K562 (cell line): Measurements from ENCODE around the gene SLC5A5. TPM values are rescaled to one million over a fixed set of nuclear protein-coding genes. Genes with fewer than 3 reads are reported as not detected.
A peak's percentile ranks its signal among the peaks of the same experiment; 100 is the strongest.

Source experiments
- BHLHE40 ChIP-seq: IDR thresholded peaks from 2 replicates; pipeline ENCODE4 v1.6.1; 2011; ENCODE audit warnings: low read length, improper control_type of control experiment
- DIDO1 ChIP-seq: fragments of 450-650 bp; IDR thresholded peaks from 2 replicates; pipeline ENCODE4 v1.6.1; 2016; ENCODE audit warnings: low read depth, missing biosample characterization, missing genetic modification characterization
- EWSR1 ChIP-seq: fragments of 450-650 bp; IDR thresholded peaks from 2 replicates; pipeline ENCODE4 v1.6.1; 2018; ENCODE audit warnings: borderline replicate concordance, mild to moderate bottlenecking, low read depth, moderate library complexity; ENCODE audit not compliant: partially characterized antibody
- FUS ChIP-seq: fragments of 200-400 bp; formaldehyde crosslinking; optimal IDR thresholded peaks from 2 replicates; pipeline ENCODE3; 2017; ENCODE audit warnings: low read depth, low read length
- HDGF ChIP-seq: fragments of 450-650 bp; IDR thresholded peaks from 2 replicates; pipeline ENCODE4 v1.6.1; 2016
- KDM1A ChIP-seq, 2 experiments: fragments of 450-650 bp; IDR thresholded peaks; 2 replicates each; pipeline ENCODE4 v1.6.1; 2016; ENCODE audit warnings: mild to moderate bottlenecking in 2 of 2
- MECOM ChIP-seq: fragments of 250-450 bp; sonication (Bioruptor Pico); IDR thresholded peaks from 2 replicates; pipeline ENCODE4 v1.8.0; 2022; ENCODE audit warnings: inconsistent platforms
- NFE2 ChIP-seq: IDR thresholded peaks from 2 replicates; pipeline ENCODE4 v1.6.1; 2014; ENCODE audit warnings: antibody characterized with exemption, low read depth
- NFIC ChIP-seq: fragments of 450-650 bp; IDR thresholded peaks from 2 replicates; pipeline ENCODE4 v1.6.1; 2017; ENCODE audit warnings: mild to moderate bottlenecking, inconsistent platforms
- NFIX ChIP-seq: fragments of 250-450 bp; sonication (Bioruptor Pico); IDR thresholded peaks from 2 replicates; pipeline ENCODE4 v1.4.0; 2020; ENCODE audit warnings: low read depth, mild to moderate bottlenecking, moderate library complexity
- PCBP2 ChIP-seq: fragments of 200-400 bp; formaldehyde crosslinking; IDR thresholded peaks from 2 replicates; pipeline ENCODE4 v1.6.1; 2018; ENCODE audit warnings: low read length, low read depth, mild to moderate bottlenecking, moderate library complexity; ENCODE audit not compliant: poor library complexity, severe bottlenecking
- RAD21 ChIP-seq, 2 experiments: fragments of 250-450 bp in 1 of 2; fragments of 450-650 bp in 1 of 2; sonication (Bioruptor Pico) in 1 of 2; formaldehyde crosslinking in 1 of 2; IDR thresholded peaks in 1 of 2; conservative IDR thresholded peaks in 1 of 2; 2 replicates each; pipeline versions ENCODE4 v1.4.0 to v1.8.0; 2020 to 2022; ENCODE audit warnings: mild to moderate bottlenecking in 2 of 2, moderate library complexity in 1 of 2
- SRSF3 ChIP-seq: fragments of 200-400 bp; formaldehyde crosslinking; IDR thresholded peaks from 2 replicates; pipeline ENCODE4 v1.6.1; 2016; ENCODE audit warnings: mild to moderate bottlenecking, low read length, moderate library complexity; ENCODE audit not compliant: insufficient read depth
- SUPT5H ChIP-seq: fragments of 450-650 bp; IDR thresholded peaks from 2 replicates; pipeline ENCODE4 v1.6.1; 2016
- TAF1 ChIP-seq: IDR thresholded peaks from 2 replicates; pipeline ENCODE4 v1.6.1; 2011; ENCODE audit warnings: mild to moderate bottlenecking, low read length, moderate library complexity; ENCODE audit not compliant: insufficient read depth, control insufficient read depth, severe bottlenecking; ENCODE audit errors: extremely low read depth
- TOE1 ChIP-seq, 2 experiments: fragments of 450-650 bp in 1 of 2; sonication (generic) in 1 of 2; formaldehyde crosslinking in 1 of 2; IDR thresholded peaks; 2 replicates each; pipeline versions ENCODE4 v1.7.1 to v1.8.0; 2016 to 2022; ENCODE audit warnings: borderline replicate concordance in 2 of 2, mild to moderate bottlenecking in 2 of 2, antibody characterized with exemption in 1 of 2, inconsistent platforms in 1 of 2, low read depth in 1 of 2, missing genetic modification reagents in 1 of 2, moderate library complexity in 1 of 2
- ZNF24 ChIP-seq: fragments of 450-650 bp; IDR thresholded peaks from 2 replicates; pipeline ENCODE4 v1.6.1; 2016
- polyA plus RNA-seq, 8 experiments: library from polyadenylated mRNA; depleted of rRNA in 4 of 8; stranded (reverse) in 5 of 8; unstranded in 3 of 8; fragments of >200 nt; fragmentation: Nextera tagmentation in 2 of 8; fragmentation: Illumina TruSeq in 1 of 8; extraction: Ambion mirVana in 2 of 8; extraction: Trizol in 1 of 8; gene quantifications; 2 replicates each; pipeline versions ENCODE4 v1.2.1 to v1.2.3, GENCODE V29; 2011 to 2014; ENCODE audit warnings: inconsistent platforms in 1 of 8, missing spikeins in 1 of 8
- total RNA-seq, 7 experiments: library from RNA; depleted of rRNA in 6 of 7; stranded (reverse); fragments of >200 nt in 6 of 7; fragmentation: Illumina TruSeq in 2 of 7; extraction: Trizol in 2 of 7; gene quantifications; 2 replicates each; pipeline versions ENCODE4 v1.2.1 to v1.2.3, GENCODE V29; 2011 to 2021; ENCODE audit warnings: low replicate concordance in 1 of 7
- TF ChIP-seq, protein P1 (sequence below), 2 experiments: fragments of 450-650 bp; formaldehyde crosslinking in 1 of 2; IDR thresholded peaks; 2 replicates each; pipeline versions ENCODE4 v1.4.0 to v1.6.1; 2014 to 2020; ENCODE audit warnings: mild to moderate bottlenecking in 2 of 2, borderline replicate concordance in 1 of 2, low read depth in 1 of 2

Gene SLC5A5
- total and polyA plus RNA-seq, 9 of the 15 experiments (the other 6 are each of a cell fraction or from before 2014, with no cell fraction given), result 0.10 to 0.73 (median 0.23) TPM

DNA sequence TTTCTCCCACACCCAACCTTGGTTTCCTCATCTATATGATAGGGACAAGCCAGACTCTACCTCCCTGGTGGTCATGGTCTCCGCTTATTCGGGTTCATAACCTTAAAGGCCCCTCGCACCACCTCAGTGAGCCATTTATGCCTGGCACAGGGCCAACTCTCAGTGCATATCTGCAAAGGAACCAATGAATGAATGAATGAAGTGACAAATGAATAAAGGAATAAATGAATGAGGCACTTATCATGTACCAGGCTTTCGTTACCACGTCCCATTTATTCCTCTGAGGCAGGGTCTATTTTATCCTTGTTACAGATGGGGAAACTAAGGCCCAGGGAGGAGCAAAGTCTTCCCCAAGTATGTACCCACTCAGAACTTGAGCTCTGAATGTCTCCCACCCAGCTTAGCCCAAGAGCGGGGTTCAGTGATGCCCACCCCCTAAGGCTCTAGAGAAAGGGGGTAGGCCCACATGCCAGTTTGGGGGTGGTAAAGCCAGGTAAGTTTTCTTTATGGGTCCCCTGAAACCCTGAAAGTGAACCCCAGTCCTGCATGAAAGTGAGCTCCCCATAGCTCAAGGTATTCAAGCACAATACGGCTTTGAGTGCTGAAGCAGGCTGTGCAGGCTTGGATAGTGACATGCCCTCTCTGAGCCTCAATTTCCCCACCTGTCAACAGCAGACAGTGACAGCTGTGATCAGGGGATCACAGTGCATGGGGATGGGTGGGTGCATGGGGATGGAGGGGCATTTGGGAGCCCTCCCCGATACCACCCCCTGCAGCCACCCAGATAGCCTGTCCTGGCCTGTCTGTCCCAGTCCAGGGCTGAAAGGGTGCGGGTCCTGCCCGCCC, 490 bp upstream of the SLC5A5 start (continued):
- peak; percentile 98 for TF ChIP-seq NFIC
- no peak for TF ChIP-seq SRSF3
- TF ChIP-seq MECOM (CRISPR knock-in tag), result no peak
- peak; percentile 87 for TF ChIP-seq NFIX
- no peak for TF ChIP-seq FUS
- TF ChIP-seq DIDO1, result no peak
- no peak for TF ChIP-seq NFE2
- TF ChIP-seq SUPT5H, result no peak
- no peak for TF ChIP-seq EWSR1
- no peak for TF ChIP-seq TOE1 (IDR thresholded peaks at IDR 0.05; ENCODE audit: borderline replicate concordance)
- no peak for TF ChIP-seq TOE1 (CRISPR knock-in tag; IDR thresholded peaks at IDR 0.05; ENCODE audit: borderline replicate concordance, low read depth)
- no peak for TF ChIP-seq BHLHE40
- TF ChIP-seq KDM1A (IDR thresholded peaks at IDR 0.05), result peak; percentile 65 to 71; a peak in 2 of 4 replicates
- TF ChIP-seq, protein P1, sequence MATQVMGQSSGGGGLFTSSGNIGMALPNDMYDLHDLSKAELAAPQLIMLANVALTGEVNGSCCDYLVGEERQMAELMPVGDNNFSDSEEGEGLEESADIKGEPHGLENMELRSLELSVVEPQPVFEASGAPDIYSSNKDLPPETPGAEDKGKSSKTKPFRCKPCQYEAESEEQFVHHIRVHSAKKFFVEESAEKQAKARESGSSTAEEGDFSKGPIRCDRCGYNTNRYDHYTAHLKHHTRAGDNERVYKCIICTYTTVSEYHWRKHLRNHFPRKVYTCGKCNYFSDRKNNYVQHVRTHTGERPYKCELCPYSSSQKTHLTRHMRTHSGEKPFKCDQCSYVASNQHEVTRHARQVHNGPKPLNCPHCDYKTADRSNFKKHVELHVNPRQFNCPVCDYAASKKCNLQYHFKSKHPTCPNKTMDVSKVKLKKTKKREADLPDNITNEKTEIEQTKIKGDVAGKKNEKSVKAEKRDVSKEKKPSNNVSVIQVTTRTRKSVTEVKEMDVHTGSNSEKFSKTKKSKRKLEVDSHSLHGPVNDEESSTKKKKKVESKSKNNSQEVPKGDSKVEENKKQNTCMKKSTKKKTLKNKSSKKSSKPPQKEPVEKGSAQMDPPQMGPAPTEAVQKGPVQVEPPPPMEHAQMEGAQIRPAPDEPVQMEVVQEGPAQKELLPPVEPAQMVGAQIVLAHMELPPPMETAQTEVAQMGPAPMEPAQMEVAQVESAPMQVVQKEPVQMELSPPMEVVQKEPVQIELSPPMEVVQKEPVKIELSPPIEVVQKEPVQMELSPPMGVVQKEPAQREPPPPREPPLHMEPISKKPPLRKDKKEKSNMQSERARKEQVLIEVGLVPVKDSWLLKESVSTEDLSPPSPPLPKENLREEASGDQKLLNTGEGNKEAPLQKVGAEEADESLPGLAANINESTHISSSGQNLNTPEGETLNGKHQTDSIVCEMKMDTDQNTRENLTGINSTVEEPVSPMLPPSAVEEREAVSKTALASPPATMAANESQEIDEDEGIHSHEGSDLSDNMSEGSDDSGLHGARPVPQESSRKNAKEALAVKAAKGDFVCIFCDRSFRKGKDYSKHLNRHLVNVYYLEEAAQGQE (IDR thresholded peaks at IDR 0.05; ENCODE audit: borderline replicate concordance), result 0 out of 2 replicates have a peak, but pooled peaks have one; percentile 9
- TF ChIP-seq, protein P1 (CRISPR knock-in tag; IDR thresholded peaks at IDR 0.05; ENCODE audit: low read depth), result no peak
- no peak for TF ChIP-seq RAD21 (CRISPR knock-in tag; conservative IDR thresholded peaks at IDR 0.05 in 1 of 2, IDR thresholded peaks at IDR 0.05 in 1 of 2)
- peak; percentile 74; the same call in 1 of the 2 replicates for TF ChIP-seq ZNF24
- no peak for TF ChIP-seq HDGF
- TF ChIP-seq TAF1, result no peak
- TF ChIP-seq PCBP2, result no peak
- TF ChIP-seq, all 486 proteins: peak for 7
